ENCODE data around the gene ANKRD28. TPM values are rescaled to one million over a fixed set of nuclear protein-coding genes. Genes with fewer than 3 reads are reported as not detected.
A peak's percentile ranks its signal among the peaks of the same experiment; 100 is the strongest.

Gene ANKRD28
- total and polyA plus RNA-seq, 2 experiments from 2014 or later: 15.2 to 61.3 TPM

- peak overlapping the region; percentile 13; the same call in 1 of the 2 replicates for H3K27ac Mint-ChIP-seq
- ATAC-seq: no peak
Observed at GRCh38 chr3:15783361-15783969, 14.3 kb downstream of the ANKRD28 start.

More at GRCh38 chr3:15783361-15783969, 14.3 kb downstream of the ANKRD28 start:
- no peaks in the 10 kb centered on the region for H3K27me3 ChIP-seq (ENCODE audit: insufficient read depth)
- no peak for DNase-seq (ENCODE audit: low spot score)
- H2AFZ ChIP-seq: no peak overlapping the region
- Mint-ChIP-seq H3K4me1 (peaks cover 29% of the 10 kb centered on the region), H3K27me3 (ENCODE audit: insufficient read depth, low read depth, poor library complexity) (peaks cover 2% of the 10 kb centered on the region), H3K4me3 (no peak overlapping the region), H3K36me3 (ENCODE audit: low read depth) (no peaks in the 10 kb centered on the region), H3K9me3 (no peaks in the 10 kb centered on the region)
- no peak overlapping the region for H3K4me2 ChIP-seq
- H3K4me3 ChIP-seq: no peak overlapping the region
- peaks cover 87% of the 10 kb centered on the region for H3K79me2 ChIP-seq (replicated peaks; ENCODE audit: insufficient read depth)
- H3K27ac ChIP-seq (ENCODE audit: low read depth): no peak overlapping the region
- peaks cover 28% of the 10 kb centered on the region for H3K4me1 ChIP-seq (ENCODE audit: insufficient read depth)
- H3K9me2 ChIP-seq (ENCODE audit: insufficient read depth): no peaks in the 10 kb centered on the region
- no peaks in the 10 kb centered on the region for H3F3A ChIP-seq (replicated peaks; ENCODE audit: low read depth)
- TF ChIP-seq JUNB (IDR thresholded peaks at IDR 0.05; ENCODE audit: unreplicated experiment) (no peak), ZNF462 (CRISPR knock-in tag; IDR thresholded peaks at IDR 0.05) (no peak), EZH2 (IDR thresholded peaks at IDR 0.05; ENCODE audit: low read depth, unreplicated experiment) (no peak), STAT1 (IDR thresholded peaks at IDR 0.05; ENCODE audit: unreplicated experiment) (no peak)
- H3K36me3 ChIP-seq (ENCODE audit: insufficient read depth): no peaks in the 10 kb centered on the region
- peaks cover 20% of the 10 kb centered on the region for H4K20me1 ChIP-seq (replicated peaks; ENCODE audit: insufficient read depth)
